Panc1 (cell line): ENCODE results near the gene MEGF10.

ENCODE experiments used
- CTCF ChIP-seq: fragments of 450-650 bp; IDR thresholded peaks from 2 replicates; pipeline ENCODE4 v1.5.1; 2017; ENCODE audit warnings: mild to moderate bottlenecking
- POLR2AphosphoS5 ChIP-seq: IDR thresholded peaks from 2 replicates; pipeline ENCODE4 v1.6.1; 2012; ENCODE audit warnings: mild to moderate bottlenecking, low read depth, low read length, moderate library complexity
- REST ChIP-seq, 2 experiments: IDR thresholded peaks; 2 replicates each; pipeline ENCODE4 v1.6.1; 2011 to 2012; ENCODE audit warnings: low read depth in 2 of 2, control low read depth in 1 of 2, low read length in 1 of 2, mild to moderate bottlenecking in 1 of 2, moderate library complexity in 1 of 2; ENCODE audit not compliant: insufficient read depth in 1 of 2

GRCh38 chr5:127335381-127335780 is 44.8 kb downstream of the MEGF10 start:
- TF ChIP-seq POLR2AphosphoS5 (no peak), CTCF (no peak), REST (IDR thresholded peaks at IDR 0.05; ENCODE audit: insufficient read depth in 1 of 2, low read depth in 2 of 2, low read length in 1 of 2) (no peak)
